Upper lobe of left lung (tissue), 6 donors: Measurements from ENCODE around the gene AHNAK. TPM values are rescaled to one million over a fixed set of nuclear protein-coding genes. Genes with fewer than 3 reads are reported as not detected.
A peak's percentile ranks its signal among the peaks of the same experiment; 100 is the strongest.
"Not testable (repeated sequence)": the region's sequence is repeated elsewhere in the genome, so short reads cannot be mapped to it uniquely, and the experiment has no call there.

ENCODE experiments used
- ATAC-seq, 2 donors: fragments of 200-7000 bp; cut with Tn5 transposase; one replicate each; pipeline ENCODE4 v1.9.1; 2022; ENCODE audit warnings: mild to moderate bottlenecking in 2 of 2, moderate library complexity in 2 of 2; ENCODE audit not compliant: low FRiP score in 2 of 2
- DNase-seq, 2 donors: peaks; one replicate each; pipeline ENCODE4 v3.0.0-alpha.2; 2019 to 2020
- H3K27ac ChIP-seq, 4 donors: fragments of 200-600 bp; sonication (generic); one replicate each; pipeline ENCODE4 v1.5.1; 2016 to 2019
- H3K27me3 ChIP-seq, 4 donors: fragments of 200-600 bp; sonication (generic); one replicate each; pipeline ENCODE4 v1.5.1; 2017 to 2019
- H3K36me3 ChIP-seq, 4 donors: fragments of 200-600 bp; sonication (generic); one replicate each; pipeline ENCODE4 v1.5.1; 2016 to 2019
- H3K4me1 ChIP-seq, 4 donors: fragments of 200-600 bp; sonication (generic); one replicate each; pipeline ENCODE4 v1.5.1; 2018 to 2019
- H3K4me3 ChIP-seq, 4 donors: fragments of 200-600 bp; sonication (generic); one replicate each; pipeline ENCODE4 v1.5.1; 2017 to 2019; ENCODE audit warnings: mild to moderate bottlenecking in 2 of 4, moderate library complexity in 1 of 4
- H3K9me3 ChIP-seq, 4 donors: fragments of 200-600 bp; sonication (generic); one replicate each; pipeline ENCODE4 v1.5.1; 2018 to 2019
- CTCF ChIP-seq, 6 experiments: fragments of 450-650 bp in 4 of 6; fragments of 200-600 bp in 2 of 6; sonication (generic) in 2 of 6; IDR thresholded peaks; one replicate each; pipeline ENCODE4 v1.5.1; 2016 to 2019; ENCODE audit warnings: antibody characterized with exemption in 6 of 6
- EP300 ChIP-seq, 4 donors: sonication (generic); formaldehyde crosslinking; IDR thresholded peaks; one replicate each; pipeline ENCODE4 v1.5.1; 2017; ENCODE audit warnings: antibody characterized with exemption in 4 of 4, control low read depth in 2 of 4
- POLR2A ChIP-seq, 4 donors: fragments of 450-650 bp; IDR thresholded peaks; one replicate each; pipeline ENCODE4 v1.5.1; 2016 to 2017; ENCODE audit warnings: antibody characterized with exemption in 4 of 4, mild to moderate bottlenecking in 2 of 4
- POLR2AphosphoS5 ChIP-seq, 2 donors: sonication (generic); formaldehyde crosslinking; IDR thresholded peaks; one replicate each; pipeline ENCODE4 v1.5.1; 2017; ENCODE audit warnings: antibody characterized with exemption in 2 of 2
- WGBS, 2 donors: methylation state at CpG; one replicate each; pipeline ENCODE4 v1.1.5; 2017 to 2018; 5-methylcytosine and 5-hydroxymethylcytosine counted together
- total RNA-seq, 6 donors: library from RNA; depleted of rRNA in 4 of 6; stranded (reverse); fragments of >200 nt in 4 of 6; gene quantifications; one replicate each; pipeline versions ENCODE4 v1.1.0 to v1.2.1, GENCODE V29; 2016 to 2021
- donor health status: DM: no; HTN: no; CAD: no; lungs with moderate emphysema.
- donor health status: DM: no; HTN: yes; CAD: no; lungs with severe emphysema.

Gene AHNAK
- total RNA-seq, 6 donors from 2014 or later: 583 to 1,153 (median 829) TPM

GRCh38 chr11:62565100-62565802 lies 18.6 kb upstream of the AHNAK start:
- DNase-seq (no peak), ATAC-seq (no peak)
- peaks cover 35 to 81% (median 71%) of the 10 kb centered on the region in 4 donors for H3K36me3 ChIP-seq
- no peaks in the 10 kb centered on the region for H3K27me3 ChIP-seq
- TF ChIP-seq POLR2AphosphoS5 (IDR thresholded peaks at IDR 0.05) (no peak), CTCF (IDR thresholded peaks at IDR 0.05) (no peak), POLR2A (IDR thresholded peaks at IDR 0.05) (no peak)
- H3K4me3 ChIP-seq: no peak overlapping the region
- peaks cover 9 to 12% (median 11%) of the 10 kb centered on the region in 4 donors for H3K4me1 ChIP-seq
- no peak overlapping the region for H3K27ac ChIP-seq
- 69 to 70% methylated on average over 5 of the region's 5 CpGs for WGBS, 2 donors
- no peaks in the 10 kb centered on the region for H3K9me3 ChIP-seq

GRCh38 chr11:62561677-62562230 lies 15.1 kb upstream of the AHNAK start:
- Histone ChIP-seq H3K4me1 (peaks cover 26 to 33% (median 27%) of the 10 kb centered on the region in 4 donors), H3K36me3 (peaks cover 17 to 63% (median 54%) of the 10 kb centered on the region in 4 donors), H3K27ac (peak overlapping the region in 2 of 4 donors; percentile 74 to 80)
- not testable (repeated sequence) for H3K27me3 ChIP-seq, DNase-seq, H3K9me3 ChIP-seq, ATAC-seq, H3K4me3 ChIP-seq
- WGBS, 2 donors: 77 to 82% methylated on average over 3 of the region's 3 CpGs

GRCh38 chr11:62560566-62561103 lies 14.0 kb upstream of the AHNAK start:
- H3K27ac ChIP-seq: peak overlapping the region; percentile 74 to 84 (median 78)
- no peaks in the 10 kb centered on the region for H3K9me3 ChIP-seq
- WGBS, 2 donors: 39 to 52% methylated on average over 2 of the region's 2 CpGs
- DNase-seq: peak in 1 of 2 donors; percentile 96
- no peak overlapping the region for H3K4me3 ChIP-seq
- ATAC-seq: peak; percentile 86 to 94
- H3K36me3 ChIP-seq: peaks cover 8 to 53% (median 43%) of the 10 kb centered on the region in 4 donors
- H3K27me3 ChIP-seq: no peaks in the 10 kb centered on the region
- H3K4me1 ChIP-seq: peaks cover 37 to 44% (median 38%) of the 10 kb centered on the region in 4 donors
- TF ChIP-seq EP300 (IDR thresholded peaks at IDR 0.05) (peak in 2 of 4 donors; percentile 38 to 43), POLR2AphosphoS5 (IDR thresholded peaks at IDR 0.05) (peak; percentile 54 to 77), POLR2A (IDR thresholded peaks at IDR 0.05) (no peak), CTCF (IDR thresholded peaks at IDR 0.05) (peak; percentile 79 to 92 (median 86))

GRCh38 chr11:62559626-62560025 lies 13.0 kb upstream of the AHNAK start:
- H3K27me3 ChIP-seq, ATAC-seq, H3K9me3 ChIP-seq, DNase-seq, H3K4me3 ChIP-seq: not testable (repeated sequence)
- peaks cover 8 to 43% (median 34%) of the 10 kb centered on the region in 4 donors for H3K36me3 ChIP-seq
- H3K27ac ChIP-seq: peak overlapping the region; percentile 52 to 84 (median 70)
- peaks cover 47 to 54% (median 48%) of the 10 kb centered on the region in 4 donors for H3K4me1 ChIP-seq
- 84 to 96% methylated on average over 5 of the region's 5 CpGs for WGBS, 2 donors

DNA sequence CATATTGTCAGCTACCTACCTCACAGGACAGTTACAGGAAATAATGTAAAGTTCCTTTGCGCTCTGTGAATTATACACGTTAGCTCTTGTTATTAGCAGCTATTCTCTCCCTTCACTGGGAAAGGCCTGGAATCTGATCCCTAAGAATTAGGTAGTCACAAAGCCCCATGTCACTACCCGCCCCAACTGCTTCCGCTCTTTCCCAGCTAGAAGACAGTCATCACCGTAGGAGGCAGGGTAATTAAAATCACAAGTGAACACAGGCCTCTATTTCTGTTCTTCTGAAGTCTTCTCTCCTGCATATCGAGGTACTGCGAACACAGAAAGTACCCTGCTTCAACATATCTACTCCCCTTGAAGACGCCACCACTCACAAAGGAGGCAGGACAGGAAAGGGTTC lies 12.6 kb upstream of the AHNAK start:
- ATAC-seq: no peak
- Histone ChIP-seq H3K4me3 (no peak overlapping the region), H3K27ac (peak overlapping the region; percentile 52 to 84 (median 70)), H3K36me3 (peaks cover 8 to 43% (median 34%) of the 10 kb centered on the region in 4 donors), H3K27me3 (no peaks in the 10 kb centered on the region), H3K9me3 (no peaks in the 10 kb centered on the region), H3K4me1 (peaks cover 51 to 58% (median 52%) of the 10 kb centered on the region in 4 donors)
- TF ChIP-seq CTCF (IDR thresholded peaks at IDR 0.05) (no peak), EP300 (IDR thresholded peaks at IDR 0.05) (no peak), POLR2A (IDR thresholded peaks at IDR 0.05) (no peak), POLR2AphosphoS5 (IDR thresholded peaks at IDR 0.05) (no peak)
- no peak for DNase-seq
- WGBS, 2 donors: 89 to 91% methylated on average over 8 of the region's 8 CpGs
